HG03066 (cell line): ENCODE measurements around the gene CCL16.
"Not testable (repeated sequence)": the region's sequence is repeated elsewhere in the genome, so short reads cannot be mapped to it uniquely, and the experiment has no call there.

Experiments
- ATAC-seq: cut with Tn5 transposase; IDR thresholded peaks from one replicate; pipeline ENCODE4 v1.9.1; 2021; ENCODE audit warnings: low read depth; ENCODE audit not compliant: unreplicated experiment

CCL16 gene

GRCh38 chr17:35981246-35981645, at the start of gene CCL16:
TSS of gene CCL16 (minus strand) at chr17:35981497. CDS start at chr17:35981420, 77 bp downstream.
- ATAC-seq = no peak

- no peak for ATAC-seq
These were observed 49.7 kb upstream of the CCL16 start for GRCh38 chr17:36030956-36031355.

GRCh38 chr17:36027761-36028160, 46.5 kb upstream of the CCL16 start:
- ATAC-seq = no peak

- no peak for ATAC-seq
These were observed 43.0 kb upstream of the CCL16 start for GRCh38 chr17:36024106-36024869.

- no peak for ATAC-seq
These were observed 38.1 kb upstream of the CCL16 start for GRCh38 chr17:36019423-36019822.

- no peak for ATAC-seq
These were observed 36.5 kb upstream of the CCL16 start, which contains the start of gene CCL23 for GRCh38 chr17:36017799-36018198. TSS of gene CCL23 (minus strand) at chr17:36017972. CDS start at chr17:36017897, 75 bp downstream.

- ATAC-seq = no peak
These were observed 35.3 kb upstream of the CCL16 start for GRCh38 chr17:36016555-36016954.

GRCh38 chr17:36015895-36016294, 34.6 kb upstream of the CCL16 start:
- not testable (repeated sequence) for ATAC-seq

GRCh38 chr17:36014946-36015345, 33.6 kb upstream of the CCL16 start:
- ATAC-seq = no peak

GRCh38 chr17:36011201-36011600, 29.9 kb upstream of the CCL16 start:
- no peak for ATAC-seq

- ATAC-seq = no peak
These were observed 27.8 kb upstream of the CCL16 start for GRCh38 chr17:36008998-36009665.

GRCh38 chr17:36004594-36005108, 23.4 kb upstream of the CCL16 start:
- ATAC-seq = no peak

- no peak for ATAC-seq
These were observed 21.3 kb upstream of the CCL16 start for GRCh38 chr17:36002631-36003030.

- ATAC-seq = no peak
These were observed 20.7 kb upstream of the CCL16 start for GRCh38 chr17:36001862-36002603.

GRCh38 chr17:36001110-36001771, 19.9 kb upstream of the CCL16 start, which contains the start of gene CCL15:
TSS of gene CCL15 (minus strand) at chr17:36001553. CDS start at chr17:36001492, 61 bp downstream.
- ATAC-seq = no peak

- ATAC-seq = no peak
These were observed 19.4 kb upstream of the CCL16 start for GRCh38 chr17:36000732-36001109.

GRCh38 chr17:35998756-35999155, 17.5 kb upstream of the CCL16 start:
- no peak for ATAC-seq

GRCh38 chr17:35998018-35998545, 16.8 kb upstream of the CCL16 start:
- no peak for ATAC-seq

- not testable (repeated sequence) for ATAC-seq
These were observed 14.0 kb upstream of the CCL16 start for GRCh38 chr17:35995346-35995745.

- no peak for ATAC-seq
These were observed 9.8 kb upstream of the CCL16 start for GRCh38 chr17:35991075-35991474.
